Measurements from ENCODE around the gene CLEC18B.

- no peak for TF ChIP-seq EP300 (IDR thresholded peaks at IDR 0.05)
- TF ChIP-seq POLR2A (IDR thresholded peaks at IDR 0.05; ENCODE audit: low read length) = no peak
- no peak for TF ChIP-seq RAD21 (conservative IDR thresholded peaks at IDR 0.05 in 1 of 2, IDR thresholded peaks at IDR 0.05 in 1 of 2)
- no peak for TF ChIP-seq CTCF (IDR thresholded peaks at IDR 0.05)
These were observed 17.3 kb upstream of the CLEC18B start for GRCh38 chr16:74438492-74438979.

Data from A549 (cell line).